Osteocyte (in vitro differentiated cells): Measurements from ENCODE around the gene KLHL10. TPM values are rescaled to one million over a fixed set of nuclear protein-coding genes. Genes with fewer than 3 reads are reported as not detected.
A peak's percentile ranks its signal among the peaks of the same experiment; 100 is the strongest.

Experiments used
- DNase-seq: peaks from one replicate; pipeline ENCODE4 v3.0.0; 2021; ENCODE audit warnings: mixed read lengths; ENCODE audit not compliant: unreplicated experiment; ENCODE audit errors: extremely low spot score
- H3K27ac Mint-ChIP-seq: one replicate; pipeline ENCODE4 v1.8.0; 2021; ENCODE audit warnings: mild to moderate bottlenecking, mixed read lengths; ENCODE audit not compliant: unreplicated experiment
- H3K27me3 Mint-ChIP-seq: one replicate; pipeline ENCODE4 v1.8.0; 2021; ENCODE audit warnings: mixed read lengths; ENCODE audit not compliant: unreplicated experiment
- H3K36me3 Mint-ChIP-seq: one replicate; pipeline ENCODE4 v1.8.0; 2021; ENCODE audit warnings: mixed read lengths; ENCODE audit not compliant: unreplicated experiment
- H3K4me1 Mint-ChIP-seq: one replicate; pipeline ENCODE4 v1.8.0; 2021; ENCODE audit warnings: mixed read lengths; ENCODE audit not compliant: unreplicated experiment
- H3K4me3 Mint-ChIP-seq: one replicate; pipeline ENCODE4 v1.8.0; 2021; ENCODE audit warnings: mild to moderate bottlenecking, moderate library complexity, mixed read lengths; ENCODE audit not compliant: unreplicated experiment
- H3K9me3 Mint-ChIP-seq: one replicate; pipeline ENCODE4 v1.8.0; 2021; ENCODE audit warnings: mixed read lengths; ENCODE audit not compliant: unreplicated experiment
- total RNA-seq: library from RNA; stranded (reverse); gene quantifications from 2 replicates; pipeline ENCODE4 v1.2.1, GENCODE V29; 2021
- TF ChIP-seq, protein P1 (sequence below): fragments of 200-600 bp; sonication (generic); IDR thresholded peaks from 2 replicates; pipeline ENCODE4 v1.5.0; 2021; ENCODE audit warnings: antibody characterized with exemption, mild to moderate bottlenecking, moderate library complexity

KLHL10 gene
- total RNA-seq, 1 donor from 2014 or later: not detected

DNA sequence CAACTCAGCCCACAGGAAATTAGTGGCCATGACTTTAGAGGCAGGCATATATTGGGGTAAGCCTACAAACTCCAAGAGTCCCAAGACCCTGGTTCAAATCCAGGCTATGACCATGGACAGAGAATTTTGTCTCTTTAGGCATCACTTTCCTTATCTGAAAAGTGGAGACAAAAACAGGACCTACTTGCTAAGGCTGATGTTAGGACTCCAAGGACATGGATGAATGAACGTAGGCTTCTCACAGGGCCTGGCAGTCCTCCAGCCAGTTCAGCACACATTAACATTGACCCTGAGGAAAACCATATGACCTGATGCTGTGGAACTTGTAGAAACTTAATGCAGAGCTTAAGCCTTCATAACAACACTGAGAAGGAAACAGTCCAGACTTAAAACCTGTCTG is 23.4 kb upstream of the KLHL10 start:
- peak overlapping the region; percentile 90 for H3K27ac Mint-ChIP-seq
- no peaks in the 10 kb centered on the region for H3K27me3 Mint-ChIP-seq
- no peaks in the 10 kb centered on the region for H3K9me3 Mint-ChIP-seq
- H3K4me3 Mint-ChIP-seq: peak overlapping the region; percentile 99
- TF ChIP-seq, protein P1, sequence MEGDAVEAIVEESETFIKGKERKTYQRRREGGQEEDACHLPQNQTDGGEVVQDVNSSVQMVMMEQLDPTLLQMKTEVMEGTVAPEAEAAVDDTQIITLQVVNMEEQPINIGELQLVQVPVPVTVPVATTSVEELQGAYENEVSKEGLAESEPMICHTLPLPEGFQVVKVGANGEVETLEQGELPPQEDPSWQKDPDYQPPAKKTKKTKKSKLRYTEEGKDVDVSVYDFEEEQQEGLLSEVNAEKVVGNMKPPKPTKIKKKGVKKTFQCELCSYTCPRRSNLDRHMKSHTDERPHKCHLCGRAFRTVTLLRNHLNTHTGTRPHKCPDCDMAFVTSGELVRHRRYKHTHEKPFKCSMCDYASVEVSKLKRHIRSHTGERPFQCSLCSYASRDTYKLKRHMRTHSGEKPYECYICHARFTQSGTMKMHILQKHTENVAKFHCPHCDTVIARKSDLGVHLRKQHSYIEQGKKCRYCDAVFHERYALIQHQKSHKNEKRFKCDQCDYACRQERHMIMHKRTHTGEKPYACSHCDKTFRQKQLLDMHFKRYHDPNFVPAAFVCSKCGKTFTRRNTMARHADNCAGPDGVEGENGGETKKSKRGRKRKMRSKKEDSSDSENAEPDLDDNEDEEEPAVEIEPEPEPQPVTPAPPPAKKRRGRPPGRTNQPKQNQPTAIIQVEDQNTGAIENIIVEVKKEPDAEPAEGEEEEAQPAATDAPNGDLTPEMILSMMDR: no peak
- DNase-seq: no peak
- H3K36me3 Mint-ChIP-seq: peaks cover 18% of the 10 kb centered on the region
- H3K4me1 Mint-ChIP-seq: peaks cover 37% of the 10 kb centered on the region

DNA sequence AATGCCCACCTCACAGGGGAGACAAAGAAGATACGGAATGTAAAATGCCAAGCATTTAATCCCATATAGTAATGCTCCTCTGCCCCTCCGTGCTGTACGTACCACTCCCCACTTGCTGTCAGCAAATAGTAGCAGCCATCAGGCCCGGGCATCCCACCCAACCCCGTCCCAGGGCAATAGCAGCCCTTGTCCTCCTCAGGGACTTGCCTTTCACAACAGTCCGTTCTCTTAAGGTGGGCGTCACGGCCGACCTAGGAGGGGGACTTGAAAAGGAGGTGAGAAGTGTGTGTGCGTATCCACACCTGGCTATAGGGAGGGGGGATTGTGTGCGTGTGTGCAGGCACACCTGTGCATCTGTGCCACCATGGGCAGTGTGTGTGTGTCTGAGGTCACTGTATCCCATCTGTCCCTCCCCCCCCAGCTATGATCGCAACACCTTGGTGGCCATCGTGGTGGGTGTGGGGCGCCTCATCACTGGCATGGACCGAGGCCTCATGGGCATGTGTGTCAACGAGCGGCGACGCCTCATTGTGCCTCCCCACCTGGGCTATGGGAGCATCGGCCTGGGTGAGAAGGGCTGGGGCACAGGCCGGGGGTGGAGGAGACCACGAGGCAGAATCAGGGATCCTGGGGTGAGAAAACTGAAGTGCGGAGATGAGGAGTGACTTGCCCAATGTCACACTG is 20.8 kb upstream of the KLHL10 start:
- TF ChIP-seq, protein P1: no peak
- no peak overlapping the region for H3K27ac Mint-ChIP-seq
- no peaks in the 10 kb centered on the region for H3K27me3 Mint-ChIP-seq
- H3K4me3 Mint-ChIP-seq: no peak overlapping the region
- H3K36me3 Mint-ChIP-seq: peaks cover 12% of the 10 kb centered on the region
- H3K9me3 Mint-ChIP-seq: no peaks in the 10 kb centered on the region
- H3K4me1 Mint-ChIP-seq: peaks cover 21% of the 10 kb centered on the region
- no peak for DNase-seq

DNA sequence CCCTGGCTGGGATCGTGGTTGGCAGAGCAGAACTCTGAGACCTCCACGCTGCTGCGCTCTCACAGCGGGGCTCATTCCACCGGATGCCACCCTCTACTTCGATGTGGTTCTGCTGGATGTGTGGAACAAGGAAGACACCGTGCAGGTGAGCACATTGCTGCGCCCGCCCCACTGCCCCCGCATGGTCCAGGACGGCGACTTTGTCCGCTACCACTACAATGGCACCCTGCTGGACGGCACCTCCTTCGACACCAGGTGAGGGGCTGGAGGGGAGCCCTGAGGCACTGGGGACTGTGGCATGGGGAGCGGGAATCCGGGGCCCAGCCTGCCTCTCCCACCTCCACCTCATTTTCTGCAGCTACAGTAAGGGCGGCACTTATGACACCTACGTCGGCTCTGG is 19.6 kb upstream of the KLHL10 start:
- no peak overlapping the region for H3K27ac Mint-ChIP-seq
- H3K9me3 Mint-ChIP-seq: no peaks in the 10 kb centered on the region
- DNase-seq: no peak
- TF ChIP-seq, protein P1: no peak
- H3K4me3 Mint-ChIP-seq: no peak overlapping the region
- H3K36me3 Mint-ChIP-seq: peaks cover 12% of the 10 kb centered on the region
- H3K4me1 Mint-ChIP-seq: peaks cover 19% of the 10 kb centered on the region
- no peaks in the 10 kb centered on the region for H3K27me3 Mint-ChIP-seq

DNA sequence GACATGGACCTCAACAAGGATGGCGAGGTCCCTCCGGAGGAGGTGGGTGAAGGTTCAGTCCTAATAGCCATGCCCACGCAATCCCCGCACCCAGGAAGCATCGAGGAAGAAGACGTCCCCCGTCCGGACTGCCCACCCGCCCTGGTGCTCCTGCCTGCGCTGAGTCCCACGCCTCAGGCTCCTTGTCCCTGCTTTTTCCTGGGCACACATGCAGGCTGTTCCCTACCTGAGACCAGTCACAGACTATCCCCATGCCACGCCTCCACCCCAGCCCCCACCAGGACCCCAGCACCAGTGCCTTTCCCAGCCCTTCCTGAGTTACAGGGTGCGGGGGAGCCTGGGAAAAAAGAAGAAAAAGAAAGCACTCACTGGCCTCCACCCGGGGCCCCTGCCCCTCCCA is 15.8 kb upstream of the KLHL10 start:
- Mint-ChIP-seq H3K4me1 (peaks cover 1% of the 10 kb centered on the region), H3K36me3 (peaks cover 15% of the 10 kb centered on the region), H3K27ac (no peak overlapping the region), H3K9me3 (no peaks in the 10 kb centered on the region), H3K4me3 (no peak overlapping the region), H3K27me3 (no peaks in the 10 kb centered on the region)
- no peak for DNase-seq
- TF ChIP-seq, protein P1: no peak

DNA sequence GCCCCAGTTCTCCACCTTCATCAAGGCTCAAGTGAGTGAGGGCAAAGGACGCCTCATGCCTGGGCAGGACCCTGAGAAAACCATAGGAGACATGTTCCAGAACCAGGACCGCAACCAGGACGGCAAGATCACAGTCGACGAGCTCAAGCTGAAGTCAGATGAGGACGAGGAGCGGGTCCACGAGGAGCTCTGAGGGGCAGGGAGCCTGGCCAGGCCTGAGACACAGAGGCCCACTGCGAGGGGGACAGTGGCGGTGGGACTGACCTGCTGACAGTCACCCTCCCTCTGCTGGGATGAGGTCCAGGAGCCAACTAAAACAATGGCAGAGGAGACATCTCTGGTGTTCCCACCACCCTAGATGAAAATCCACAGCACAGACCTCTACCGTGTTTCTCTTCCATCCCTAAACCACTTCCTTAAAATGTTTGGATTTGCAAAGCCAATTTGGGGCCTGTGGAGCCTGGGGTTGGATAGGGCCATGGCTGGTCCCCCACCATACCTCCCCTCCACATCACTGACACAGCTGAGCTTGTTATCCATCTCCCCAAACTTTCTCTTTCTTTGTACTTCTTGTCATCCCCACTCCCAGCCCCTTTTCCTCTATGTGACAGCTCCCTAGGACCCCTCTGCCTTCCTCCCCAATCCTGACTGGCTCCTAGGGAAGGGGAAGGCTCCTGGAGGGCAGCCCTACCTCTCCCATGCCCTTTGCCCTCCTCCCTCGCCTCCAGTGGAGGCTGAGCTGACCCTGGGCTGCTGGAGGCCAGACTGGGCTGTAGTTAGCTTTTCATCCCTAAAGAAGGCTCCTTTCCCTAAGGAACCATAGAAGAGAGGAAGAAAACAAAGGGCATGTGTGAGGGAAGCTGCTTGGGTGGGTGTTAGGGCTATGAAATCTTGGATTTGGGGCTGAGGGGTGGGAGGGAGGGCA is 15.1 kb upstream of the KLHL10 start:
- H3K27me3 Mint-ChIP-seq: no peaks in the 10 kb centered on the region
- no peak for DNase-seq
- no peaks in the 10 kb centered on the region for H3K4me1 Mint-ChIP-seq
- H3K9me3 Mint-ChIP-seq: no peaks in the 10 kb centered on the region
- TF ChIP-seq, protein P1: no peak
- peaks cover 12% of the 10 kb centered on the region for H3K36me3 Mint-ChIP-seq
- peak overlapping the region; percentile 28 for H3K27ac Mint-ChIP-seq
- no peak overlapping the region for H3K4me3 Mint-ChIP-seq
